HG02852 (cell line): ENCODE data around the gene CSTPP1.
"Not testable (repeated sequence)": the region's sequence is repeated elsewhere in the genome, so short reads cannot be mapped to it uniquely, and the experiment has no call there.

Experiments
- ATAC-seq: cut with Tn5 transposase; IDR thresholded peaks from one replicate; pipeline ENCODE4 v1.9.1; 2021; ENCODE audit warnings: mild to moderate bottlenecking, moderate library complexity; ENCODE audit not compliant: unreplicated experiment

CSTPP1 gene

GRCh38 chr11:46952553-46952952 lies 16.0 kb downstream of the CSTPP1 start:
- no peak for ATAC-seq

GRCh38 chr11:46953093-46953492 lies 16.5 kb downstream of the CSTPP1 start:
- ATAC-seq, result no peak

- no peak for ATAC-seq
These were observed 22.2 kb downstream of the CSTPP1 start for GRCh38 chr11:46958777-46959176.

- ATAC-seq, result no peak
These were observed 24.5 kb downstream of the CSTPP1 start for GRCh38 chr11:46961041-46961440.

- not testable (repeated sequence) for ATAC-seq
These were observed 25.3 kb downstream of the CSTPP1 start for GRCh38 chr11:46961886-46962285.

GRCh38 chr11:46963844-46964243 lies 27.3 kb downstream of the CSTPP1 start:
- no peak for ATAC-seq

- no peak for ATAC-seq
These were observed 30.2 kb downstream of the CSTPP1 start for GRCh38 chr11:46966773-46967172.

- no peak for ATAC-seq
These were observed 31.4 kb downstream of the CSTPP1 start for GRCh38 chr11:46967962-46968361.

- no peak for ATAC-seq
These were observed 32.8 kb downstream of the CSTPP1 start for GRCh38 chr11:46969379-46969778.

GRCh38 chr11:46970913-46971625 lies 34.5 kb downstream of the CSTPP1 start:
- no peak for ATAC-seq

- ATAC-seq, result no peak
These were observed 35.8 kb downstream of the CSTPP1 start for GRCh38 chr11:46972343-46972742.

- ATAC-seq, result no peak
These were observed 36.3 kb downstream of the CSTPP1 start for GRCh38 chr11:46972821-46973220.

- ATAC-seq, result no peak
These were observed 39.8 kb downstream of the CSTPP1 start for GRCh38 chr11:46976182-46976854.

- no peak for ATAC-seq
These were observed 40.7 kb downstream of the CSTPP1 start for GRCh38 chr11:46977038-46977813.

GRCh38 chr11:46978005-46978491 lies 41.5 kb downstream of the CSTPP1 start:
- ATAC-seq, result no peak

- ATAC-seq, result no peak
These were observed 42.8 kb downstream of the CSTPP1 start for GRCh38 chr11:46979358-46979757.

GRCh38 chr11:46981436-46981835 lies 44.9 kb downstream of the CSTPP1 start:
- no peak for ATAC-seq

- ATAC-seq, result no peak
These were observed 46.4 kb downstream of the CSTPP1 start for GRCh38 chr11:46982797-46983452.

GRCh38 chr11:46983598-46983997 lies 47.0 kb downstream of the CSTPP1 start:
- ATAC-seq, result no peak

- ATAC-seq, result no peak
These were observed 48.0 kb downstream of the CSTPP1 start for GRCh38 chr11:46984548-46984947.

GRCh38 chr11:46984987-46985386 lies 48.4 kb downstream of the CSTPP1 start:
- no peak for ATAC-seq
